Stimulated activated CD4-positive, alpha-beta T cell treated with anti-CD3 and anti-CD28 coated beads, Interleukin-4, amount 100 ng/mL, for 1 hour (primary cell): Measurements from ENCODE around the gene CELF2.

Experiments
- DNase-seq: peaks from one replicate; pipeline ENCODE4 v3.0.0-alpha.2; 2020

The CELF2 gene

GRCh38 chr10:11023009-11023953 lies 5.6 kb downstream of the CELF2 start:
- no peak for DNase-seq

GRCh38 chr10:11024596-11024995 lies 6.9 kb downstream of the CELF2 start:
- no peak for DNase-seq

- DNase-seq = no peak
These were observed 8.3 kb downstream of the CELF2 start for GRCh38 chr10:11025978-11026377.

- no peak for DNase-seq
These were observed 9.1 kb downstream of the CELF2 start for GRCh38 chr10:11026773-11027172.

DNA sequence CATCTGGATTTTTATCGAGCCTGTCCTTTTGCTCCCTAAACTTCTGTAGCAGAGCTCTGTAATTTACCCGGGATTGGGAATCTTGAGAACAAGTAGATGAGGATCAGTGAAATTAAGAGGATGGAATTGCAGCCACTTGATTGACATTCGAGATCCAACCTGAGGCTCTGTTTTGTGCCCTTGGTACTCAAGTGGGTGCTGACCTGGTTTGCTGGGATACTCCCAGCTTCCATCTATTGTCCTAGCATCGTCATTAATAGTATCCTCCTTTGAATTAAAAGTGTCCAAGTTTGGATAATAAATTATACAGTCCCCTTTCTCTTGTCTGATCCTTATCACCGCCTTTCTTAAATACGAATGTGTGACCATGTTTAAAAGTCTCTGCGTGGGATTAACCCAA lies 17.1 kb downstream of the CELF2 start:
- DNase-seq = no peak

- DNase-seq = no peak
These were observed 17.8 kb downstream of the CELF2 start for GRCh38 chr10:11035301-11035991.

DNA sequence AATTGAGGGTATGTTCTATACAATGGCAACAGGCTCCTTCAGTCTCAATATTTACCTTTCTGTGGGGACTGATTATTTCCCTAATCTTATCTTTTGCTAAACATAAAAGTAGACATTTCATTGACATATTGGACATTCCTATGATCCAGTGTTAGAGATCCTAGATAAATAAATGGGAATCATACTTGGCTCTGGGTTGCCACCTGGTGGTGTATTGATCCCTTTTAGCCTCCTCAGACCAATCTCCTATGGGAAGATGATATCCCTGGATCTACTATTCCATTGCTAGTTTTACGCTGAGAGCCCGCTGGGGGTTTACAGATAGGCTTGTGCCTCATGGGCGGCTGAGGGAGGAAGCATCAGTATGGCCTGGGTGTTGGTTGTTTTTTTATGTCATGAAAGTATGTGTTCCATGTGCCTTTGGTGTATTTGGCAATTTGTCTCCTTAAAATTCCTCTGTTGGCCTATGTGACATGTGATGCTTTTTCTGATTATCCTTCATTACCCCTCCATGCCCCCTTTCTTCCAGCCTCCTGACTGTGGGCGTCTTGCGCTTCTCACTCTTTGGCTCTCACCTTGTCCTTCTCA lies 18.8 kb downstream of the CELF2 start:
- DNase-seq = no peak

GRCh38 chr10:11037991-11038390 lies 20.3 kb downstream of the CELF2 start:
- DNase-seq = no peak

DNA sequence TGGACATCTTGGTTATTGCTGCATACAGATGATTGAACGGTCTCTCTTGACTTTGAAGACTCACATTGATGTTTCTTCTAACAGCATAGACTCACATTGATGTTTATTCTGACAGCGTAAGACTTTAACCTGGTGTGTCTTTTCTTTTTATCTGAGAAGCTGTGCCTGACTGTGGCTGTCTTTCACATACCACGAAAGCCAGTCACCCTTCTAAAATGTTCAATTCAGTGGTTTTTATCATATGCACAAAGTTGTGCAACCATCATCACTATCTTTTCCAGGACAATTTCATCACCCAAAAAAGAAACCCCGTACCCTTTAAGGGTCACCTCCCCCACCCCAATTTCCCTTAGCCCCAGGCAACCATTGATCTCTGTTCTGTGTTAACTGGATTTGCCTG lies 24.7 kb downstream of the CELF2 start:
- no peak for DNase-seq

DNA sequence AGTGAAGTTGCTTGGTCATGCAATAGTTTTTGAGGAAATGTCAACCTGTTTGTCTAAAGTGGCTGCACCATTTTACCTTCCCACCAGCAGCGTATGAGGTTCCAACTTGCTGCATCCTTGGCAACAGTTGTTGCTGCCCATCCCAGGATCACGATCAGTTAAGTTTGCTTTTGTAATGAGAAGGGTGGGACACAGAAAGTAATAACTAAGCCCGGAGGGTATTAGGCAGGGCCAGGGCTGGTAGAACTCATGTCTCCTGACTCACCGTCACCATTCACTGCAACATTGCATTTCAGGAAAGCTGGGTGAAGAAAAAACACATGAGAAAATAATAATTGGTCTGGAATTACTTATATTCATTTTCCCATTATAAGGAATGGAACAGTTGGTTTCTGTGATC lies 25.4 kb downstream of the CELF2 start:
- no peak for DNase-seq

GRCh38 chr10:11043446-11044127 lies 25.9 kb downstream of the CELF2 start:
- DNase-seq = no peak

DNA sequence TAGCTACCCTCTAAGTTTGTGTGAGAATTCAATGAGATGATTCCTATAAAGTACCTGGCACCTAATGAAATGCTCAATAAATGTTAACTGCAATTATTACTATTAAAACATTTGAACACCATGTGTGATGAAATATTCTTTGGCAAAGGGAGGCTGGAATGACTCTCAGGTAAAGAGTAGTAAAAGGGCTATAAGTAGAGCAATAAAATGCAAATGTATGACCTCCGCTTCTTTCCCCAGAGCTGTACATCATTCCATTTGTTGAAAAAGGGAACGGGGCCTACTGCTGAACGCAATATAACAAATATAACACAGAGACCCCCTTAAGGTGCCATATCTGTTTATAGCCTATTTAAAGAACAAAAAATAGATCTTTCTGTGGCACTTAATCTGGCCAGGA lies 27.8 kb downstream of the CELF2 start:
- no peak for DNase-seq

GRCh38 chr10:11045995-11046775 lies 28.5 kb downstream of the CELF2 start:
- no peak for DNase-seq

- DNase-seq = no peak
These were observed 29.1 kb downstream of the CELF2 start for GRCh38 chr10:11046776-11047160.

GRCh38 chr10:11048707-11049278 lies 31.1 kb downstream of the CELF2 start:
- no peak for DNase-seq

DNA sequence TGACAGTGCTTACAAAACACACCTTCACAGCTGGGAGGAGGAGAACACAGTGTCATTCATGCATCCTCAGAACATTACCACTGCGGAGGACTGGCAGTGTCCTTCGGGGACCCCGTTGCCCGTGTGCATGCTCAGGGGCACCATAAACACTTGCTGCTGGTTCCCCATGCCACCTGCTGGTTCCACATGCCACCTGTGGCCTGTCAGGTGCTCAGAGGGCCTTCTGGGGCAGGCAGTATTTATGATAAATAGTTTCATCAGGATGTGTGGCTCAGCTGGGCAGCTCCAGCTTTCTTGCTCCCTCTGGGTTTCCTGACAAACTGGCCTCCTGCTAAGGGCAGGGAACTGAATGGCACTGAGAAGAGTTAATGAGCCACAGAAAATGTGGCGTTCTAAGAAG lies 32.1 kb downstream of the CELF2 start:
- no peak for DNase-seq

- DNase-seq = no peak
These were observed 32.9 kb downstream of the CELF2 start for GRCh38 chr10:11050301-11051287.

- no peak for DNase-seq
These were observed 39.3 kb downstream of the CELF2 start for GRCh38 chr10:11057018-11057417.

GRCh38 chr10:11057448-11057847 lies 39.8 kb downstream of the CELF2 start:
- no peak for DNase-seq

GRCh38 chr10:11057994-11058393 lies 40.3 kb downstream of the CELF2 start:
- no peak for DNase-seq

GRCh38 chr10:11058965-11059364 lies 41.3 kb downstream of the CELF2 start:
- no peak for DNase-seq
